Activated T-helper 1 cell treated with anti-CD3 and anti-CD28 coated beads, Interleukin-12 subunit alpha, Interleukin-12 subunit beta, Interleukin-2, Interleukin-4 antibody, amounts not matched to agents 30 ng/mL and 10 ng/mL and 1 ng/mL, durations not matched to agents 14 hours and 24 hours and 36 hours (primary cell): ENCODE data around the gene CTU1. TPM values are rescaled to one million over a fixed set of nuclear protein-coding genes. Genes with fewer than 3 reads are reported as not detected.

Experiments
- DNase-seq: peaks from one replicate; pipeline ENCODE4 v3.0.0; 2021; ENCODE audit warnings: low spot score
- H3K27ac Mint-ChIP-seq: one replicate; pipeline ENCODE4 v1.8.0; 2021; ENCODE audit warnings: mild to moderate bottlenecking, mixed read lengths
- H3K27me3 Mint-ChIP-seq: one replicate; pipeline ENCODE4 v1.8.0; 2022; ENCODE audit warnings: mild to moderate bottlenecking, moderate library complexity, mixed read lengths; ENCODE audit not compliant: insufficient read depth
- H3K36me3 Mint-ChIP-seq: one replicate; pipeline ENCODE4 v1.8.0; 2021; ENCODE audit warnings: low read depth, mixed read lengths
- H3K4me1 Mint-ChIP-seq: one replicate; pipeline ENCODE4 v1.8.0; 2021; ENCODE audit warnings: low read depth, mixed read lengths
- H3K4me3 Mint-ChIP-seq: one replicate; pipeline ENCODE4 v1.8.0; 2021; ENCODE audit warnings: mild to moderate bottlenecking, moderate library complexity, mixed read lengths
- H3K9me3 Mint-ChIP-seq: one replicate; pipeline ENCODE4 v1.8.0; 2021; ENCODE audit warnings: mixed read lengths
- intact Hi-C: fragments of 100-400 bp; cut with micrococcal nuclease; formaldehyde crosslinking; loops from one replicate; pipeline ENCODE4 v1.15.1; 2024
- total RNA-seq: library from RNA; stranded (reverse); gene quantifications from 2 replicates; pipeline ENCODE4 v1.2.3, GENCODE V29; 2022

Gene CTU1
- total RNA-seq, 1 donor from 2014 or later: 12.5 TPM

GRCh38 chr19:51063664-51064063, 44.5 kb downstream of the CTU1 start:
- H3K9me3 Mint-ChIP-seq: no peaks in the 10 kb centered on the region
- H3K4me1 Mint-ChIP-seq: no peaks in the 10 kb centered on the region
- DNase-seq: no peak
- peaks cover 20% of the 10 kb centered on the region for H3K27me3 Mint-ChIP-seq
- H3K4me3 Mint-ChIP-seq: no peak overlapping the region
- intact Hi-C loops: no loop called here
- H3K27ac Mint-ChIP-seq: no peak overlapping the region
- H3K36me3 Mint-ChIP-seq: no peaks in the 10 kb centered on the region

GRCh38 chr19:51060973-51061372, 47.2 kb downstream of the CTU1 start:
- Mint-ChIP-seq H3K36me3 (no peaks in the 10 kb centered on the region), H3K27ac (no peak overlapping the region)

GRCh38 chr19:51060336-51060735, 47.9 kb downstream of the CTU1 start:
- intact Hi-C loops: no loop called here
- DNase-seq: no peak
- H3K4me1 Mint-ChIP-seq: no peaks in the 10 kb centered on the region
- no peak overlapping the region for H3K4me3 Mint-ChIP-seq
- H3K27ac Mint-ChIP-seq: no peak overlapping the region
- H3K36me3 Mint-ChIP-seq: no peaks in the 10 kb centered on the region
- peaks cover 13% of the 10 kb centered on the region for H3K27me3 Mint-ChIP-seq
- no peaks in the 10 kb centered on the region for H3K9me3 Mint-ChIP-seq

More at GRCh38 chr19:51060973-51061372, 47.2 kb downstream of the CTU1 start:
- intact Hi-C loops: no loop called here
- Mint-ChIP-seq H3K4me3 (no peak overlapping the region), H3K27me3 (peaks cover 12% of the 10 kb centered on the region), H3K4me1 (no peaks in the 10 kb centered on the region), H3K9me3 (no peaks in the 10 kb centered on the region)
- DNase-seq: no peak

- intact Hi-C loops: no loop called here
- H3K4me1 Mint-ChIP-seq: no peaks in the 10 kb centered on the region
- no peaks in the 10 kb centered on the region for H3K36me3 Mint-ChIP-seq
- no peak for DNase-seq
- H3K27ac Mint-ChIP-seq: no peak overlapping the region
- no peaks in the 10 kb centered on the region for H3K9me3 Mint-ChIP-seq
- no peak overlapping the region for H3K4me3 Mint-ChIP-seq
- peaks cover 13% of the 10 kb centered on the region for H3K27me3 Mint-ChIP-seq
Observed at GRCh38 chr19:51059715-51060114, 48.5 kb downstream of the CTU1 start.

GRCh38 chr19:51055866-51056265, 52.3 kb downstream of the CTU1 start:
- H3K4me3 Mint-ChIP-seq: no peak overlapping the region
- H3K36me3 Mint-ChIP-seq: no peaks in the 10 kb centered on the region
- H3K27me3 Mint-ChIP-seq: peaks cover 4% of the 10 kb centered on the region
- DNase-seq: no peak
- intact Hi-C loops: no loop called here
- no peak overlapping the region for H3K27ac Mint-ChIP-seq
- no peaks in the 10 kb centered on the region for H3K4me1 Mint-ChIP-seq
- no peaks in the 10 kb centered on the region for H3K9me3 Mint-ChIP-seq

Other genes starting within 250 kb of the CTU1 start
- gene KLK2, start 235.0 kb downstream of the CTU1 start, total RNA-seq: not detected in 2 replicates
- not detected in 2 replicates for gene KLK4, start 197.0 kb downstream of the CTU1 start, total RNA-seq
- gene KLK5, start 155.4 kb downstream of the CTU1 start, total RNA-seq: not detected in 2 replicates
- gene KLK6, start 138.8 kb downstream of the CTU1 start, total RNA-seq: not detected in 2 replicates
- gene KLK7, start 124.5 kb downstream of the CTU1 start, total RNA-seq: not detected in 2 replicates
- not detected in 2 replicates for gene KLK8, start 106.8 kb downstream of the CTU1 start, total RNA-seq
- gene KLK10, start 88.7 kb downstream of the CTU1 start, total RNA-seq: not detected in 2 replicates
- not detected in 2 replicates for gene KLK11, start 81.8 kb downstream of the CTU1 start, total RNA-seq
- gene KLK12, start 73.4 kb downstream of the CTU1 start, total RNA-seq: not detected in 2 replicates
- not detected in 2 replicates for gene KLK13, start 43.3 kb downstream of the CTU1 start, total RNA-seq
- gene KLK14, start 25.5 kb downstream of the CTU1 start, total RNA-seq: 0.64 and 1.2 TPM in 2 replicates
- 0.29 and 0.42 TPM in 2 replicates for gene SIGLEC9, start 16.5 kb upstream of the CTU1 start, total RNA-seq
- gene SIGLEC7, start 33.9 kb upstream of the CTU1 start, total RNA-seq: not detected in 2 replicates
- 6.3 and 6.8 TPM in 2 replicates for gene CD33, start 116.7 kb upstream of the CTU1 start, total RNA-seq
- gene SIGLECL1, start 142.7 kb upstream of the CTU1 start, total RNA-seq: not detected in 2 replicates
- 1.2 and 1.3 TPM in 2 replicates for gene IGLON5, start 203.2 kb upstream of the CTU1 start, total RNA-seq
- 5.6 and 6.0 TPM in 2 replicates for gene VSIG10L, start 233.7 kb upstream of the CTU1 start, total RNA-seq